H1 (cell line): ENCODE data around the gene IL12RB2. TPM values are rescaled to one million over a fixed set of nuclear protein-coding genes. Genes with fewer than 3 reads are reported as not detected.

ENCODE experiments used
- HDAC2 ChIP-seq, 2 experiments: fragments of 300-600 bp in 1 of 2; sonication (generic) in 1 of 2; IDR thresholded peaks; 2 replicates each; pipeline ENCODE4 v1.6.1; 2011 to 2012; ENCODE audit warnings: low read depth in 2 of 2, low read length in 2 of 2, mild to moderate bottlenecking in 2 of 2, moderate library complexity in 2 of 2, borderline replicate concordance in 1 of 2, inconsistent platforms in 1 of 2
- NANOG ChIP-seq: IDR thresholded peaks from 2 replicates; pipeline ENCODE4 v1.6.1; 2011; ENCODE audit warnings: low read length, low read depth, mild to moderate bottlenecking, inconsistent platforms; ENCODE audit not compliant: insufficient read depth, poor library complexity, severe bottlenecking
- PHF8 ChIP-seq: fragments of 200-600 bp; sonication (generic); conservative IDR thresholded peaks from 2 replicates; pipeline ENCODE4 v1.7.1; 2012; ENCODE audit warnings: low read depth, mild to moderate bottlenecking, inconsistent platforms, low read length, moderate library complexity
- POU5F1 ChIP-seq: IDR thresholded peaks from 2 replicates; pipeline ENCODE4 v1.6.1; 2011; ENCODE audit warnings: low read depth, mild to moderate bottlenecking, low read length, moderate library complexity
- TBP ChIP-seq: IDR thresholded peaks from 2 replicates; pipeline ENCODE4 v1.6.1; 2011; ENCODE audit warnings: low read depth, low read length, improper control_type of control experiment
- polyA plus RNA-seq, 7 experiments: library from polyadenylated mRNA; depleted of rRNA in 3 of 7; stranded (reverse) in 5 of 7; unstranded in 2 of 7; fragments of >200 nt in 5 of 7; fragments of 200-250 nt in 2 of 7; gene quantifications; 1 replicate in 5 of 7; 2 replicates in 1 of 7; 4 replicates in 1 of 7; pipeline versions ENCODE4 v1.2.1 to v1.2.3, GENCODE V29; 2011 to 2013; ENCODE audit warnings: missing spikeins in 2 of 7, mixed read lengths in 2 of 7
- total RNA-seq: library from RNA; stranded (reverse); fragmentation: NEBNext Ultra II Directional; extraction: Animal tissue kit (Norgen Biotek cat#: 25700); gene quantifications from 2 replicates; pipeline ENCODE4 v1.2.1, GENCODE V29; 2021

The IL12RB2 gene
- total and polyA plus RNA-seq, 2 of the 8 experiments (the other 6 are each of a cell fraction or from before 2014, with no cell fraction given) = 1.4 TPM

GRCh38 chr1:67434491-67434890 is 126.8 kb downstream of the IL12RB2 start (continued):
- no peak for TF ChIP-seq TBP
- no peak for TF ChIP-seq PHF8
- no peak for TF ChIP-seq HDAC2 (IDR thresholded peaks at IDR 0.05; ENCODE audit: borderline replicate concordance in 1 of 2, low read depth in 2 of 2, low read length in 2 of 2)
- no peak for TF ChIP-seq POU5F1
- no peak for TF ChIP-seq NANOG
